D721Med (cell line): ENCODE data around the gene SLX9.

Experiments
- DNase-seq: peaks from one replicate; pipeline ENCODE4 v3.0.0; 2011; ENCODE audit warnings: low spot score; ENCODE audit not compliant: insufficient read length
- FAIRE-seq: peaks from 2 replicates; lab custom pipeline; 2011; peaks lifted over from hg19 to GRCh38; lab: Jason Lieb, UNC
- CTCF ChIP-seq: IDR thresholded peaks from 2 replicates; pipeline ENCODE4 v1.5.1; 2012; ENCODE audit warnings: mild to moderate bottlenecking, control low read depth; ENCODE audit not compliant: insufficient read depth; ENCODE audit errors: missing control alignments

The SLX9 gene

GRCh38 chr21:44929242-44929798, 10.5 kb upstream of the SLX9 start:
- DNase-seq = no peak
- FAIRE-seq = no peak
- TF ChIP-seq CTCF = no peak

DNA sequence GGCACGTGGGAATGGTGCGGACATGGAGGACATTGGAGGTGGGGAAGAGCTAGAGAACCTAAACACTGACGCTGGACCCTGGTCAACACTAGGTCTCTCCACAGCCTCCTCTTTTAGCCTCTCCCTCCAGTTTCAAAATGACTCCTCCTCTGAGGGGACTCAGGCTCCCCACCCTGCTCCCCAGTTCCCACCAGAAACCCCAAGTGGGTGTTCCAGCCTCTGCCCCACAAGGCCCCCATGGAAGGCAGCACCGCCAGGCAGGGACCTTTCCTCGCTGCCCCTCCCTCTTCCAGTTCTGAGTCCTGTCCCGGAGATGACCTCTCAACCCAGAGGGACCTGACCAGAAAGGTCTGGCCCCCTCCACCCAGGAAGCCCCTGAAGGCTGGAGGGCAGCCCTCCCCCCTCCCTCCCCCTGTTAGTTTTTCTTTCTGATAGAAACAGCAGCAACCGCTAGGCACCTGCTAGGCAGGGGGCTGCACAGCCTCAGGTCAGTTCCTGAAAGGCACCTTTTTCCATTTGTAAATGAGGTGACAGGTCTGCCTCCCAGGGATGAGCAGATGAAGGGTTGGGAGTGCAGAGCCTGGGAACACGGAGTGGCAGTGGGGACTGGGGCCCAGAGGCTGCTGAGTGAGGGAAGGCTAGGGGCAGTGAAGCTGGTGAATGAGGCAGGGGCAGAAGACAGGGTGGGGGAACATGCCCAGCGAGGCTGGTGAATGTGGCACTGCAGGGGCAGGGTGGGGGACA, 9.9 kb upstream of the SLX9 start:
- FAIRE-seq = no peak
- no peak for DNase-seq
- TF ChIP-seq CTCF = no peak

- DNase-seq = no peak
- FAIRE-seq = no peak
- no peak for TF ChIP-seq CTCF
Measured at GRCh38 chr21:44930543-44930981, 9.3 kb upstream of the SLX9 start.

- DNase-seq (no peak), FAIRE-seq (no peak)
- no peak for TF ChIP-seq CTCF
Measured at GRCh38 chr21:44931137-44931500, 8.7 kb upstream of the SLX9 start.

DNA sequence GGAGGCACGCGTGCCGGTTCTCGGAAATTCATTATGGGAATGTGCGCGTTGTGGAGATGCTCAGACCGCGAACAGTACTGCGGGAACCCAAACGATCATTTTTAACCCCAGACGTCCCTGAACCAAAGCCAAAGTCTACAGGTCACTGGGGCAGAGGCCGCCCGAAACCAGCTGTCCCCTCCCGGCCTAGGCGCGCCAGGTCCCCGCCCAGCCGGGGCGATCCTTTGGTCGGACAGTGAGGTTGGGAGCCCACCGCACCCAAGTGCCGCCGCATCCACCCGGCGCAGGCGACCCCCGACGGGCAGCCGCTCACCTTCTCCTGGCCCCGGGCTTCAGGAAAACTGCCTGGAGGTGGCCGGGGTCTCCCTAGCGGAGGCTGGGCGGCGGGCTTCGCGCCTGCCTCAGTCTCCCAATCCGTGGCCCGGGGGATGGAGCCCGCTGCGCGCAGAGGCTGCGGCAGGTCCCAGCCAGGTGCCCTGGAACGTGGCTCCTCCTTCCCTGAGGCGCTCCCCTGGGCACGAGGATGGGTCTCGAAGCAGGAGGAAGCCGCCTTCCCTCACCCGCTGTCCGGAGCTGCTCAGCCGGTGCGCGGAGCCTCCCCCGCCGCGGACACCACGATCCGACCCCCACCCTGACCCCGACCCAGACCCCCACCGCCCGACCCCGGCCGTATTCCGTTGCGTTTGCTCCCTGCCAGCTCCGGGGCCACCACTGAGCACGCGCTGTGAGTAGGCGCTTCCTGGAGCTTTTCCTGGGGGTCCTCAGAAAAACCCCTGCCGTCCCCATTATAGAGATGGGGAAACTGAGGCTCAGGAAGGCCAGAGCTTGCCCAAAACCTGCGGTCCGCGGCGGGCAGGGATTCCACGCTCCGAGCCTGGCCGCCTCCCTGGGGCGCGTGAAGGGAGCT, 8.1 kb upstream of the SLX9 start:
- DNase-seq (peak; percentile 61), FAIRE-seq (no peak)
- TF ChIP-seq CTCF = no peak

GRCh38 chr21:44932408-44933181, 7.2 kb upstream of the SLX9 start:
- DNase-seq (peak; percentile 80), FAIRE-seq (no peak)
- peak; percentile 34 for TF ChIP-seq CTCF
